ENCODE measurements around the gene BTRC. TPM values are rescaled to one million over a fixed set of nuclear protein-coding genes. Genes with fewer than 3 reads are reported as not detected.

BTRC gene
- total RNA-seq, 1 donor from 2014 or later = 0.96 TPM

DNA sequence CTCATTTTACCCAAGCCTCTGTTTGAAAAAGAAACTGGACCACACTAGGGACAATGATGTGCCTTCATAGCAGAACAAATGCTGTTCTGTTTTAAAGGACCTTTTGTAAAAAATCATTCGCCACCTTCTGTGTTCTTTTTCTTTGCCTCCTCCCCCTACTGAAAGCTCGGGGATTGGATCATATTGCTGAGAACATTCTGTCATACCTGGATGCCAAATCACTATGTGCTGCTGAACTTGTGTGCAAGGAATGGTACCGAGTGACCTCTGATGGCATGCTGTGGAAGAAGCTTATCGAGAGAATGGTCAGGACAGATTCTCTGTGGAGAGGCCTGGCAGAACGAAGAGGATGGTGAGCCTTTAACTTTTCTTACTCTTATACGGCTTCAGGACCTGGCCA, 171.9 kb downstream of the BTRC start:
- no peaks in the 10 kb centered on the region for H3K27me3 ChIP-seq
- H3K36me3 ChIP-seq = peaks cover 0 to 10% of the 10 kb centered on the region in 2 donors
- intact Hi-C loops (cut with DNase I) = no loop called here
- H3K9me3 ChIP-seq = no peaks in the 10 kb centered on the region
- DNase-seq (ENCODE audit: low spot score in 2 of 2) = no peak
- TF ChIP-seq, protein P1, sequence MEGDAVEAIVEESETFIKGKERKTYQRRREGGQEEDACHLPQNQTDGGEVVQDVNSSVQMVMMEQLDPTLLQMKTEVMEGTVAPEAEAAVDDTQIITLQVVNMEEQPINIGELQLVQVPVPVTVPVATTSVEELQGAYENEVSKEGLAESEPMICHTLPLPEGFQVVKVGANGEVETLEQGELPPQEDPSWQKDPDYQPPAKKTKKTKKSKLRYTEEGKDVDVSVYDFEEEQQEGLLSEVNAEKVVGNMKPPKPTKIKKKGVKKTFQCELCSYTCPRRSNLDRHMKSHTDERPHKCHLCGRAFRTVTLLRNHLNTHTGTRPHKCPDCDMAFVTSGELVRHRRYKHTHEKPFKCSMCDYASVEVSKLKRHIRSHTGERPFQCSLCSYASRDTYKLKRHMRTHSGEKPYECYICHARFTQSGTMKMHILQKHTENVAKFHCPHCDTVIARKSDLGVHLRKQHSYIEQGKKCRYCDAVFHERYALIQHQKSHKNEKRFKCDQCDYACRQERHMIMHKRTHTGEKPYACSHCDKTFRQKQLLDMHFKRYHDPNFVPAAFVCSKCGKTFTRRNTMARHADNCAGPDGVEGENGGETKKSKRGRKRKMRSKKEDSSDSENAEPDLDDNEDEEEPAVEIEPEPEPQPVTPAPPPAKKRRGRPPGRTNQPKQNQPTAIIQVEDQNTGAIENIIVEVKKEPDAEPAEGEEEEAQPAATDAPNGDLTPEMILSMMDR (IDR thresholded peaks at IDR 0.05) = no peak
- no peak overlapping the region for H3K4me3 ChIP-seq
- no peaks in the 10 kb centered on the region for H3K4me1 ChIP-seq
- no peak overlapping the region for H3K27ac ChIP-seq

DNA sequence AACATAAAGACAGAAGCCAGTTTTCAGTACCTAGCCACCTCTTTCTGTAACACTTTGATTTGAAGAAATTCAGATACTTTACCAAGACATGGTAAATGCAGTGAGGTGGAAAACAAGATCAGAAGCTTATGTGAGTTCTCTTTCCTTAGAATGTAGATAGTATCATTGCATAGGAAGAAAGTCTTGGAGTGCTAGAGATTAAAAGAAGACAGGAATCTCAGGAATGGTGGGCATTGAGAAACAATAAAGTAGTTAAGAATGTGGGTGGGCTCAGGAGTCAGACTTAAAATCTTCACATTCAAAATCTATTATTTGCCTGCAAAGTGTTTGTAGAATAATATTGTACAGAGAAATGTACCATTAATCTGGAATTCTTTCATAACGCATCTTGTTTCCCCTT, 175.2 kb downstream of the BTRC start:
- H3K4me3 ChIP-seq = no peak overlapping the region
- peaks cover 0 to 30% of the 10 kb centered on the region in 2 donors for H3K36me3 ChIP-seq
- intact Hi-C loops (cut with DNase I) = no loop called here
- TF ChIP-seq, protein P1 (IDR thresholded peaks at IDR 0.05) = no peak
- H3K27ac ChIP-seq = no peak overlapping the region
- no peak for DNase-seq (ENCODE audit: low spot score in 2 of 2)
- no peaks in the 10 kb centered on the region for H3K9me3 ChIP-seq
- H3K27me3 ChIP-seq = no peaks in the 10 kb centered on the region
- no peaks in the 10 kb centered on the region for H3K4me1 ChIP-seq

DNA sequence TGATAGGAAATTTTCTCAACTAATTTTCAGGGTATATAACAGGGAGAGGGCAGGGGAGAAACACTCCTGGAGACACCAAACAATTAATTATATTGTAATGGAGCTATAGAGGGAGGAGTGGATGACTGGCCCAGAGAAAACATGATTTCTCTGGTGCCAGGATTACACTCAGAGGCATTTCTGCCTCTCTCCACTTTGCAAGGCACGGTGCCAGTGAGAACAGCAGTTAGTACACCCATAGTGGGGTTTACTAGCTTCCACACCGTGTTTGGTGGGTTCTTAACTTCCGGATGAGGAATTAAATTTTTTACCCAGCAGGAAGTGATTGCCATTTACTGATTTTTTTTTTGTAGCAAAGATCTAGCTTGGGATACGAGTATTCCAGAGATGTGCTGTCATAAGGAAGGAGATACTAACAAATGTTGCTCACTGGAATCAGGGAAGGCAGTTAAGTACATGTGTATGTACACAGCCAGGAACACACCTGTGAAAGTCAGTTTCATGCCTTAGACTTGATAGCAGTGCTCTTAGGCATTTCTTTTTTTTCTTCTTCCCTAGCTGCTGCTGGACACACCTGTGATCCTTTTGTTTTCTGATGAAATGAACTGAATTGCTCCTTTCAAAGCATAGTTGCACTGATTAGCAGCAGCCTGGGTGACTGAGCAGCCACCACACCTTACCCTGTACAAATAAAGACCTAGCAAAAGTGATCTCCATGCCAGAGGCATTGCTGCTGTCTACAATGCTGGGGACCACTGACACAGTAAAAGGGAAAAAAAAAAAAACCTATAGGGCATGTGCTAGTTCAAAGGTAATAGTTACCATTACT, 176.0 kb downstream of the BTRC start:
- no peak for DNase-seq (ENCODE audit: low spot score in 2 of 2)
- H3K27me3 ChIP-seq = no peaks in the 10 kb centered on the region
- TF ChIP-seq, protein P1 (IDR thresholded peaks at IDR 0.05) = no peak
- no peak overlapping the region for H3K4me3 ChIP-seq
- H3K4me1 ChIP-seq = no peaks in the 10 kb centered on the region
- intact Hi-C loops (cut with DNase I) = no loop called here
- H3K36me3 ChIP-seq = peaks cover 0 to 30% of the 10 kb centered on the region in 2 donors
- no peaks in the 10 kb centered on the region for H3K9me3 ChIP-seq
- H3K27ac ChIP-seq = no peak overlapping the region

DNA sequence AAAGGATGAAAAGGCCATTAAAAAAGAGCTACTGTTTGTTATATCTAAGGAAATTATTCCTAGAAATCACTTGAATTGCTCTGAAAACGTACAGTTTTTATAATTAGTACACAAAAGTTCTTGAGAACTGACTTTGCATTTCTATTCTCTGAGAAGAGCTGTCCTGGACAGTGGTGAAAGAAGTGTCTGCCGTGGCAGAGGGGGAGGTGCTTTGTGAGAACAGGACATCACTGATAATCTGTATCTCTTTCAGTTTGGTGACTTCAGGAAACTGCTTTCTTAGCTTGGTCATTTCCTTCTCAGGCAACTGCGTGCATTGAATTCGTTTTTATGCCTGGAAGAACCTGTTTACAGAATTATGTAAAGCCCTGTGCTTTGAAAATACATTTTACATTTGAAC, 182.0 kb downstream of the BTRC start:
- no peak for DNase-seq (ENCODE audit: low spot score in 2 of 2)
- intact Hi-C loops (cut with DNase I) = no loop called here
- Histone ChIP-seq H3K9me3 (no peaks in the 10 kb centered on the region), H3K4me3 (no peak overlapping the region), H3K36me3 (peaks cover 5 to 28% of the 10 kb centered on the region in 2 donors), H3K27ac (no peak overlapping the region), H3K4me1 (no peaks in the 10 kb centered on the region), H3K27me3 (no peaks in the 10 kb centered on the region)
- TF ChIP-seq, protein P1 (IDR thresholded peaks at IDR 0.05) = no peak

DNA sequence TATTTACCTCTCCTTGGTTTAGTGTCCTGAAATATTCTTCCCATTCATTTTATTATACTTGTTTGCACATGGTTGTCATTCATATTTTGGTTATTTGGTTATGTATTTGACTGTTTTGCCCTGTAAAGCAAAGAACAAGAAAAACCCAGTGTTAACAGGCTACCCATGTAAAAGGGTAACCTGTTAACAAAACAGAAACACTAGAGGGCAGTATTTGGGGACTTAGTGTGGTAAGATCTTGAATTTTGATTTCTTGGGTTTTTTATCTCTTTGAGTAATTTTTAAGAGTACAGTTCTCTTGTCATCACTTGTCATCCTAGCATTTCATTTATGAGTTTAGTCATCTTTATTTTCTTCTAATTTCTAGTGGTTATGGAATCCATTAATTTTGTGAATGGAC, 182.8 kb downstream of the BTRC start:
- Histone ChIP-seq H3K27ac (no peak overlapping the region), H3K9me3 (no peaks in the 10 kb centered on the region), H3K27me3 (no peaks in the 10 kb centered on the region), H3K4me3 (no peak overlapping the region), H3K36me3 (peaks cover 5 to 26% of the 10 kb centered on the region in 2 donors), H3K4me1 (no peaks in the 10 kb centered on the region)
- TF ChIP-seq, protein P1 (IDR thresholded peaks at IDR 0.05) = peak in 2 of 3 experiments; percentile 25 to 44
- DNase-seq (ENCODE audit: low spot score in 2 of 2) = no peak
- intact Hi-C loops (cut with DNase I) = no loop called here

Data from ascending aorta (tissue), 2 donors.